GM21381 (cell line): ENCODE results near the gene ATP2B2.

ENCODE experiments used
- ATAC-seq: cut with Tn5 transposase; IDR thresholded peaks from one replicate; pipeline ENCODE4 v1.9.1; 2021; ENCODE audit warnings: mild to moderate bottlenecking, moderate library complexity; ENCODE audit not compliant: unreplicated experiment

The ATP2B2 gene

GRCh38 chr3:10434144-10434937 lies 71.0 kb downstream of the ATP2B2 start:
- no peak for ATAC-seq

DNA sequence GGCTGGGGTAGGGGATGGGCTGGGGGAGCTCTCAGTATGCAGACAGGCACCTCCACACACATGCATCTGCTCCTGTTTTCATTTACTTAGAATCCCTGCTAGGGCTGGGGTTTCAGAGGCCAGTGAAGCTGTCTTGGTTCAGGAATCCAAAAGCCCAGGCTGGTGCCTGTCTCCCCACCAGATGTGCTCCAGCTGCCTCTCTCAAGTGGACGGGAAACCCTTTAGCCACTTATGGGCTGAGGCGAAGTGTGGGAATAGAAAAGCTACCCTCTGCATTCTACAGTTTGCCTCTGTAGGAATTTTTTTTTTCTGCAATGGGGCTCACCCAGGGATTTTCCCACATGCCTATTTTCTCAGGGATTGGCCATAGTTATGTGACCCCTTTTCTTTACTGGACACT lies 72.5 kb downstream of the ATP2B2 start:
- ATAC-seq, result no peak

DNA sequence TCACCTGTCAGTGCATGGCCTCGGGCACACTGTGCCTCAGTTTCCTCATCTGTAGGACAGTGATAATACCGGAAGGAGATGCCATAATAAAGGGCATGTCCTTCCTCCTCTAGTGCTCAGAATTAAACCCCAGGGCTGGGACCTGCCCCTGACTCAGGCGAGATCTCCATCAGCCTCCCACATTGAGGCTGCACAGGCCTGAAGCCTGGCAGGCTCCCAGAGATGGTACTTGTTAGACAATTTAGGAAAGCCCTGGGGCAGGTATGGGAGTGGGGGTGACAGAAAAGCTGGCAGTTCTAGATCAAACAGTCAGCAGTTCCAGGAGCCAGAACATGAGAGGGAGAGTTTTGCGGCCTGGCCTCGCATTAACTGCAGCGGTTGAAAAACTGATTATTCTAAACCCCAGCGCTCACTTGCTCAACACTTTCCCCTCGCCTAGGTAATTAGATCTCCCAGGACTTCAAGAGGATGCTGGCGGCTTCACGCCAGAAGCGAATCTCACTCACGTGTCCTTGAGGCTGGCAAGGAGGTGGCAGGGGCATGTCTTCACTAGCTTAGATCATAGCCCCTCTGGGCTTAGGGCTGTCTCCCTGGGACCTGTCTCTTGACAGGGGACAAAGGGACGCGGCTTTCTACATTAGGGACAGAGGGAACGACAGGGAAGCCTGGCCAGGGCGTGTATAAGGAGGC lies 73.1 kb downstream of the ATP2B2 start:
- no peak for ATAC-seq

DNA sequence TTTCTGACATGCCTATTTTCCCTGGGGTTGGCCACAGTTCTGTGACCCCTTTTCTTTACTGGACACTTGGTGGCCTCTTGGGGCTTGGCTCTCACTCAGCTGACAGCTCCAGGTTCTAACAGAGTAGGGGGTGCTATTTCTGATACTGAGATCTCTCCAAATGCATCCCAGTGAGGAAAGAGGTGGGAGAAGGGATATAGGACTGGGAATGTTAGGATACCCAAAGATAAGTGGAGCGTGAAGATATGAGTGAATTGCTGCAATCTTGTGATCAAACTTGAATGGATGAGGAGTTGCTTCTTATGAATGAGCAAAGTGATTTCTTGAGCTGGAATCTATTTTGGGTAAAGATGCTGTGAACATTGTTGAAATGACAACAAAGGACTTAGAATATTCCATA lies 74.6 kb downstream of the ATP2B2 start:
- ATAC-seq, result no peak

GRCh38 chr3:10428406-10429091 lies 76.8 kb downstream of the ATP2B2 start:
- no peak for ATAC-seq

GRCh38 chr3:10426346-10427220 lies 78.8 kb downstream of the ATP2B2 start:
- ATAC-seq, result no peak

GRCh38 chr3:10423171-10423882 lies 82.1 kb downstream of the ATP2B2 start:
- ATAC-seq, result no peak

DNA sequence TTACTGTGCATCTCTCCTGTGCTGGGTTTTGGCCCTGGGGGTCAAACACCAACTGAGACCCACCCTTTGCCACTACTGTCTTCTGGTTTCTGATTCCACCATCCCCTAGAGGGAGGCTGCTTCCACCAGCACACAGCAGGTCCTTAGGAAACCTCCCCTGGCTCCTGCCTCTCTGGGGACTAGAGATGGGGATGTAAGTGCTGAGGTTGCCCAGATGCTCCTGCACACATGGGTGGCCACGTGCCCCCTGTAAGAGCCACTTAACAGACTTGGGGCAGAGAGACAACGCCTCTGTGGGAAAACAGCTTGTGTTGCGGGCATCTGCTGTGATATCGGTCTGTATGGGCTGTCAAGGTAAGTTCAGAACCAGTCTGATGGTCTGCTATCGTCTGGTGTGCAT lies 83.4 kb downstream of the ATP2B2 start:
- ATAC-seq, result no peak

GRCh38 chr3:10420745-10421475 lies 84.5 kb downstream of the ATP2B2 start:
- ATAC-seq, result no peak

DNA sequence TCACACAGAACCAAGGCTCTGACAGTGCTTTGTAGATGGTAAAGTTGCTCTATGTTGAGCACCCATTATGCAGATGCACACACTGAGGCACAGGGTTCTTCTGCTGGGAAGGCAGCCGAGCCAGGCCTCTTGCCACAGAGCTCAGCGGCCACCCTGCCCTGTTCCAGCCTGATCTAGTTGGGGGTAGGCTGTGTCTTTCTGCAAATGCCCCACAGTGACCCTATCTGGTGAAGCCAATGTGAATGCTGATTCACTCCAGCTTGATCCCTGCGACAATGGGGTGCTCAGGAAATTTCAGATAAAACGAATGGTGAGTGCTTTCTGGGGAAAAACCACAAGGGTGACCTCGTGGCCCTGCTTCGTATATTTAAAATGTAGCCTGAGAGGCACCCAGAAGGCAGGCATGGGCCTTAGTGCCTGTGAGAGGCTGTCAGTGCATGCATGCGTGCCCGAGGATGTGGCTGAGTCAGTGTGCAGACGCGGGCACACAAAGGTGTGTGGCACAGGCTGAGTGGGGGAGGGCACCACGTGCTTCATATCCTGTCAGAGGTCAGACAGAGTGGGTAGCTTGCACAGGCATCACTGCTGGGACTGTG lies 85.7 kb downstream of the ATP2B2 start:
- ATAC-seq, result no peak

- no peak for ATAC-seq
Measured at GRCh38 chr3:10417847-10418246, 87.5 kb downstream of the ATP2B2 start.

- no peak for ATAC-seq
Measured at GRCh38 chr3:10416730-10417300, 88.6 kb downstream of the ATP2B2 start.

GRCh38 chr3:10413041-10413440 lies 92.3 kb downstream of the ATP2B2 start:
- no peak for ATAC-seq

DNA sequence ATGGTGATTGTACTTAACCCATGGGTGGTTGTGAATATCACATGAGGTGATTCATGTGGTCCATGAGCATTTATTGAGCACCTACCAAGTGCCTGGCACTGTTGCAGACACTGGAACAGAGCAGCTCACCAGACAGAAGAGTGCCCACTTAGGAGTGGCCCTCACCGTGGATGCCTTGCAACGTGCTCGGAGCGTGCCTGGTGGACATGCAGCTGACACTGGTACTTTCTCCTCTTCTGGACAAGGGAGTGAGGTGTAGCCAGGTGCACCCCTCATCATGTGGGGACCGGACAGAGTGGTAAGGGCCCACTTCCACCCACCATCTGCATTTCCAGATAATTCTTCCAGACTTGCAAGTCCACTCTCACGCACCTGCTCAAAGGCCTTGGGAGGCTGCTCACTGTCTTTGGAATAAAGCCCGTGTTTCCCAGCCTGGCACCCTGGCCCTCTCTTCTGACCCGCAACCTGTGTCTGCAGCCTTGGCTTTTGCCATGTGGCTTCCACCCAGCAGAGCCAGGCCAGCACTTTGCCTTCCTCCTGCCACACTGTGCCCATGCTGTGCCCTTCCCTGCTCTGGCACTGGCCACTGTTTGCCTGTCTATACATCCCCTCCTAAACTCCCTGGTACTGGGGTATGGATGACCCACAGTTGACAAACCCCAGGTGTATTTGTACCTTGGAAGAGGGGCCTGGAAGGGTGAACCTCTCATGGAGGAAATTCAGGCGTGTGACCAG lies 93.6 kb downstream of the ATP2B2 start:
- ATAC-seq, result no peak

DNA sequence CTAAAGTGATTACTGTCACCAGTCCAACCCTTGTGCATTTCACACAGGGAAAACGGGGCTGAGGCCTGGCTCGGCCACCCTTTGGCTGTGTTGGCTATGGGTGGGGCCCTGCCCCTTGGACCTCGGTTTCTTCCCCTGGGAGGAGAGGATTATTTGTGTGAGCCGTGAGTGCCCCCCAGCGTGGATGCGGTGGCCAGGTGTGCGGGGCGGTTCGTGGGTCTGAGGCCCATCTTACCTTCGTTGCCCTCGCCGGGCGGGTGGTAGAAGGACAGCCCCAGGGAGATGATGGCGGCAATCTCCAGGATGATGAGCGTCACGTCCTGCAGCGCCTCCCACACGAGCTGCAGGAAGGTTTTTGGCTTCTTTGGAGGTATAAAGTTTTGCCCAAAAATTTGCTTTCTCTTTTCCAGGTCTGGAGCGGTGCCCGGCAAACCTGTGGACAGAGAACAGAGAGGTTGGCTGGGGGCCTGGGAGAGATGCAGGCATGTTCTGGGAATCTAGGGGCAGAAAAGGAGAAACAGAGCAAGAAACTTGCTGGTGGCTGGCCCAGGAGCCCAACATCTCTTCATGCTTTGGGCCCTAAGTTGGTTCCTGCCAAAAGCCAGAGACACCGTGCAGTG lies 94.9 kb downstream of the ATP2B2 start:
- ATAC-seq, result no peak

- ATAC-seq, result no peak
Measured at GRCh38 chr3:10408680-10409079, 96.7 kb downstream of the ATP2B2 start.

DNA sequence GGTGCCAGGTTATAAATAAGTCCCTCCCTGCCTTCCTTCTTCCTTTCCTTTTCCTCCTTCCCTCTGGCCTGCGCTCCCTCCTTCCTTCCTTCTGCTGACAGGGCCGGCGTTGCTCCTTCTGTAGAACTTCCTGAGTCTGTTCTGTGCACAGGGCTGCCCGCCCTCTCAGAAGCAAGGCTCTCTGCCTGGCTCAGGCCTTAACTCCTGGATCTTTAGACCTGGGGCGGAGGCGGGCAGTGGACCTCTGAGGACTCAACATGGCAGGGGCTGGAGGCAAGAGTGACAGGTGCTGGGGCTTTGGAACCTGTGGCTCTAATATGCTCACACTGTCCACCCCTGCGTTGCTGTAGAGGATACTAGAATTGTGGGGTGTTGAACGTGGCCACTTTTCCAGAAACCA lies 98.0 kb downstream of the ATP2B2 start:
- ATAC-seq, result no peak

- no peak for ATAC-seq
Measured at GRCh38 chr3:10406414-10406813, 99.0 kb downstream of the ATP2B2 start.
